GM18499 (cell line): Measurements from ENCODE around the gene ENPP1.

Experiments
- ATAC-seq: cut with Tn5 transposase; IDR thresholded peaks from one replicate; pipeline ENCODE4 v1.9.1; 2021; ENCODE audit warnings: moderate number of reproducible peaks; ENCODE audit not compliant: insufficient read depth, unreplicated experiment

ENPP1 gene

GRCh38 chr6:131782764-131783163 is 25.1 kb upstream of the ENPP1 start:
- no peak for ATAC-seq

GRCh38 chr6:131784561-131784960 is 23.3 kb upstream of the ENPP1 start:
- ATAC-seq: no peak

DNA sequence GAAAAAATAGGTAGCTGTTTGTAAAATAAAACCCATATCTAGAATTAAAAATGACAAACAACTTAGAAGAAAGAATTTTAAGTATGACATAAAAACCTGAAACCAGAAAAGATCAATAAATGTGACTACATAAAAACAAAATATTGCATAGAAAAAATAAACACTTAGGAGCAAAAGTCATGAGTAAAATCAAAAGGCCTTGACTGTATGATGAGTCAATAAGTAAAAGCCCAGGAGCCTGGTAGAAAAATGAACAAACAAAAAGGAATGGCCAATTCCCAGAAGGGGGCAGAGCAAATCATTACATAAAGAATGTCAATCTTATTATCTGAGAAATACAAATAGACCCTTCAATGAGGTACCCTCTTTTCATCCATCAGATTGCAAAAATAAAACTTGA is 20.7 kb upstream of the ENPP1 start:
- ATAC-seq: no peak

DNA sequence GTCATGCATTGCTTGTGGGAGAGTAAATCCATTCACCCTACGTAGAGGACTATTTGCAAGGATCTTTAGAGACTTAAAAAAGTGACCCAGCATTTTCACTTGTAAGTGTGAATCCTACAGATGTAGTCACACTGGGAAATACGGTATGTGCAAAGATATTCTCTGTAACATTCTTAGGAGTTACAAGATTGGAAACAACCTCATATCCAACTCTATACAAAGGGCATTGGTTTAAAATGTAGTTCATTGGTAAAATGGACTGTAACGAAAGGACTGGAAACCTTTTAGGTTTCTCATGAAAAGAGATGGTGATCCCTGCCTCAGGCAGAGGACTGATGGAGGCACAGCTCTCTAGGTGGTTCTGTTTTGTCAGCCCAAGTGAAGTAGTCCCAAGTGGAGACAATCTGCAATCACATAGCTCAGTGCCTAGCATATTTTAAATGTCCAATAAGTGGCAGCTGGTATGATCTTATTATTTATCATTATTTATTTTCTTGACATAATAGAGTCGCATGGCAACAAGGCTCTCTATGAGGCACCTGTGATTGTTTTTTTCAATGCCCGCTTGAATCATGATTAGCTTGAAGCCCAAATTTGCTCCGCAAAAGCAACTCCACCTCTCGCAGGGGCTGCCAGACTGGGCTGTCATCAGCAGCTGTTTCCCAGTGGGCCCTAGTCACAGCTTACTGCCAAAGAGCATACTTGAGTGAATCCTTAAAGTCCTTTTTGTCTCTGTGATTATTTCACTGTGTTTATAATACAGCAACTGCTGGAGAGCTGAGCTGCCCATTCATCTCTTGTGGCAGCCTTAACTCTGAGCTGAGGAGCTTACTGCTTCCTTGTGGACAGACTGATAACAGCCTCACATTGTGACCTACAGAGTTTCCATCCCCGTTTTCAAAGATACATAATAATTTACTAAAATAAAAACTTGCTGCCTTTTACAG is 19.8 kb upstream of the ENPP1 start:
- no peak for ATAC-seq

DNA sequence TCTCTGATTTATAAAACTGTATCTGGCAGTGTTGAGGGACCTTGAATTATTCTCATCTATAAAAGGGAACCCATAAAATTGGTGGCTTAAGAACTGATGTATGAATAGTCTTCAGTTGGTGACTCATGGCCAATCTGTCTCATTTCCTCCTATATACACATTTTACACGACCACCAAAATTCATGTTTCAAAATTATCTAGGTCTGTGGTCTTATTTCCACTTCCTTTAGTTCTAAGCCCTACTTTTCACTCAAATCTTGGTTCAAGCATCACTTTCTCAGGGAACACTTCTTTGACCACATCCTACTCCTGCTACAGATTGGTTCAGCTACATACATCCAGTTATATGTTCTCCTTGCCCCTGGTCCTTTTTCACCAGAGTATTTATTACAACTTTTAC is 18.6 kb upstream of the ENPP1 start:
- ATAC-seq: no peak

GRCh38 chr6:131791476-131791875 is 16.3 kb upstream of the ENPP1 start:
- no peak for ATAC-seq

- no peak for ATAC-seq
These were observed 15.7 kb upstream of the ENPP1 start for GRCh38 chr6:131792091-131792496.

DNA sequence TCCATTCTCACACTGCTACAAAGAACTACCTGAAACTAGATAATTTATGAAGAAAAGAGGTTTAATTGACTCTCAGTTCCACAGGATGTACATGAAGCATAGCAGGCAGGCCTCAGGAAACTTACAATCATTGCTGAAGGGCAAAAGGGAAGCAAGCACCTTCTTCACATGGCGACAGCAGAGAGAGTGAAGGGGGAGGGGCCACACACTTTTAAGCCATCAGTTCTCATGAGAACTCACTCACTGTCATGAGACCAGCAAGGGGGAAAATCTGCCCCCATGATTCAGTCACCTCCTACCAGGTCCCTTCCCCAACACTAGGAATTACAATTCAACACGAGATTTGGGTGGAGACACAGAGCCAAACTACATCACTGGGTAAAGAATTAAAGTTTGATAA is 12.5 kb upstream of the ENPP1 start:
- no peak for ATAC-seq

DNA sequence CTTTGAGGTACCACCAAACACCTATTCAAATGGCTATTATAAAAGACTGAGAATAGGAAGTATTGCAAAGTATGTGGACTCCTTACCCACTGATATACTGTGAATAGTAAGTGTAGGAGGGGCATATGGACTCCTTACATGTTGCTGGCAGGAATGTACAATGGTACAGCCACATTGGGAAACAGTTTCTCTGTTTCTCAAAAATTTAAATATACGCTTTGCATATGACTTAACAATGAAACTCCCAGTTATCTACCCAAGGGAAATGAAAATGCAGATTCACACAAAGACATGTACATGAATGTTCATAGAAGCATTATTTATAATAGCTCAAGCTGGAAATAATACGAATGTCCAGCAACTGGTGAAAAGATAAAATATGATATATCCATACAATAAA is 5.5 kb upstream of the ENPP1 start:
- ATAC-seq: no peak

DNA sequence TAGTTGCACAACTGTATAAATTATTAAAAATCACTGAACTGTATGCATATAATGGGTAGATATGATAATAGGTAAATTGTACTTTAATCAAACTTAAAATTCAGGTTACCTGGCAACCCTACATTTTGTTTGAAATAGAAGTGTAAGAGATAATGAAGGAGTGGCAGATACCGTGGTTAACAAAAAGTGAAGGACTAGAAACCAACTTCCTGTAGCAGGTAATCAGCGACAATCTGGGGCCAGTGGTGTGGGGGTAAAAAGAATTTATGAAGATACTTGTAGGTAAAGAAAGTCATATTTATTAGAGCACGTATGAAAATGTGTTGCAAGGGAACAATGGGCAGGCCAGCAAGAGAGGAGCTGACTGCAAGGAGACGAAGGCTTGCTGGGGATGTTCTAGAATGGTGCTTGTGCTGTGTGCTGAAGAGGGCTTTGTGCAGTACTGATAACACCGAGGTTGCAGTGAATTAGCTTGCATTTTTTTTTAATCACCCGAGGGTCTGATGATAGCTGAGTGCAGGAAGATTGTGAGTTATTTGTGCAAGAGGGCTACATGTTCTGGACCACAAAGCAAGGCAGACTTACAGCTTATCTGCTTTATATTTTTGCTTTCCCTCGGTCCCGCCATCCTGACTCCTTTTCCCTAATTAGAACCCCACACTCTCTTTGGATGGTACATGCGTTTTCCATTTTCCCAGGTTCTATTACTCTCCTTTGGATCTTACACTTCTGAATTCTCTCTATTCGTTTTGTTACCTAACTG is 4.6 kb upstream of the ENPP1 start:
- no peak for ATAC-seq

- ATAC-seq: no peak
These were observed 3.7 kb upstream of the ENPP1 start for GRCh38 chr6:131804131-131804530.

GRCh38 chr6:131807321-131807643 is 538 bp upstream of the ENPP1 start:
- ATAC-seq: no peak

DNA sequence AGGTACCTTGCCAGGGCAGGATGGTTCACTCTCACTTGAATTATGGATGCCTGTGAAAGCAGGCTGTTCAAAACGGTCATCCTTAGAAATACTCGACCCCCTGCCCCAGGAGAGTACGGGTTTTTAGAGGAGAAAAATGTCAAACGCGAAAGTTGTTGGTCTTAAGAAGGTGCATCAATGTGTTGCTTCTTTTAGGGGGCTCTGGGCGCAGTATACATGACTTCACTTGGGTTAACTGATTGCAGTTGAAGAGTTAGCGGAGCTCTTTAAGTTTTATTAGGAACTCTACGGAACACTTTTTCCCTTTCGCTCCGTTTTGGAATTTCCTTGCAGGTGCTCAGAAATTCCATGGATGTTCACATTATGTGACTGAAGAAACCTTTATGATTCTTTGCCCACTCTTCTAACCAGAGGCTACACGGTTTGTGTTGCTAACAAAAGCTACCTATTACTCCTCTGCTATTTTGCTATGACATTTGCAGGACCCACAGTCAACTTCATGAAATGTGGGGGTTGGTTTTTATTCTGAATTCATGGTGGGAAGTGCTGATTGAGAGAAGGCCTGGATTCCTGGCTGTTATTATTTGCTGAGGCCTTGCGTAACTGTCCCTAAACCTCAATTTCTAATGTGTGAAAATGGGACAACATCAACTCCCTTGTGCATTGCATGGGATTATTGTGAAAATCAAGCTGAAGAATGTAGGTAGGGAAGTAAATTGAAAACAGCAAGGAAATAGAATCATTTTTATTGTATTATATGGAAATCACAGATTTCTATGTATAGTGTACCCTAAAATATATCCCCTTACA is 845 bp downstream of the ENPP1 start:
- no peak for ATAC-seq

- ATAC-seq: no peak
These were observed 3.7 kb downstream of the ENPP1 start for GRCh38 chr6:131811500-131811899.

- ATAC-seq: no peak
These were observed 6.2 kb downstream of the ENPP1 start for GRCh38 chr6:131813991-131814390.

DNA sequence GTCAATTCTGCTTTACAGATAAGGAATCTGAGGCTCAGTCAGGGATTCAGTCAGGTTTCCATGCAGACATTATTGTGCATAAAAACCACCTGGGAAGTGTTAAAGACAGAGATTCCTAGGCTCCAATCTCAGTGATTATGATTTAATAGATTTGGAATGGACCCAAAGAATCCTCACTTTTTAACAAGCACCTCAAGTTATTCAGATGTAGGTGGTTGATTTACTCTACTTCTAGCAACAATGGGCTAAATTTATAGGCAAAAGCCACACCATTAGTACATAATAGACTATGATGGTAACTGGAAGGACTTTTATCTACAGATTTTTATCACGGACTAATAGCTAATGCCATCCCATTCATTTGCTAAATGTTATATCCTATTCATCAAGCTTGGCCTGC is 9.0 kb downstream of the ENPP1 start:
- ATAC-seq: no peak

DNA sequence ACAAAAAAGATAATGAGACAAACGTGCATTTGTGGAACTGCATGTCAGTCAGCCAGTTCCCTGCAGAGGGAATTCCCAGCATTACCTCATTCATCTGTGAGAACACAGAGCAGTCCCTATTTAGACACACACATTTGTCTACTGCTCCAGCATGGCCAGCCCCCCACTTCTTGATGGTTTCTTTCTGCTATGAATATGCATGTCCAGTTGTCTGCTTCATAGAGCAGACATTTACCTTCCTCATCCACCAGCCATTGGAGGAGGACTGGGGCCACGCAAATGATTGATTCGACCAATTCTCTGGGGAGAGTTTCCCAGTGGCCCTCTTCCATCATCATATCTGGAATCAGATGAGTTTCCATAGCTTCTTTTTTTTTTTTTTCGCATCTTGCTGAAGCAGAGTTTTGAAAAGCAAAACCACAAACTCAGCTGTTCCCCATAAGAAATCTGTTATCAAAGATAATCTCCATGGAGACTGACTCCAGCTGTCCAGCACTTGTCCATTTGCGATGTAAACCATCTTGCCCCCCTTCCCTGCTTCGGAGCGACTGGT is 11.8 kb downstream of the ENPP1 start:
- no peak for ATAC-seq

DNA sequence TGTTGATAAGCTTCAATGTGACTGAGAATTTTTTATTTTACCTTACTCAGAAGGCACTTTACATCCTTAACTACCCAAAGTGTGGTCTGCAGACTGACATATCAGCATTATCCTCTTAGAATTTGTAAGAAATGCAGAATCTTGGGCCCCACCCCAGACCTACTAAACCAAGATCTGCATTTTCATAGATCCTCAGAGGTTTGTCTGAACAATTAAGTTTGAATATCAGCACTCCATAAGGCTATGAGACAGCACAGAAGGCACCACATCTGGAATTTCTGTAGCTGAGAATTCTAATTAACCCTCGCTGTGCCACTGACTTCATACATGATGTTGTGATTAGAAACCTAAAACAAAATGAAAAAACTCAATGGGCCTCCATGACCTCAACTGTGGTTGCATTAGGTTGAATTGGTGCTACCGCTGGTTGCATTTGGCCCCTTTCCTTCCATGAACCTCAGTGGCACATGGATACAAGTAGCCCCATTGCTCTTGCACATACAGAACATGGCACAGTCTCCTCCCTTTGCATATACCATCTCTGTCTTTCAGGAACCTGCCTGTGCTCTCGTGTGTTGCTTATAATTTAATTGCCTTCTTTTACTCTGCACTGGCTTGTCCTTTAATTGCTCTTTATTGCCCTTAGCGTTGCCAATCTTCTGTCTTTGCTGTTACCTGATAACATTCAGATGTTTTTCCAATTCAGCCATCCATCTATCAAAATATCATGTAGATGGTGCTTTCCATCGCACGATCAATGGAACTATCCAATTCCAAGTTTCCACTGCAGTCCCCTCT is 13.4 kb downstream of the ENPP1 start:
- ATAC-seq: no peak

DNA sequence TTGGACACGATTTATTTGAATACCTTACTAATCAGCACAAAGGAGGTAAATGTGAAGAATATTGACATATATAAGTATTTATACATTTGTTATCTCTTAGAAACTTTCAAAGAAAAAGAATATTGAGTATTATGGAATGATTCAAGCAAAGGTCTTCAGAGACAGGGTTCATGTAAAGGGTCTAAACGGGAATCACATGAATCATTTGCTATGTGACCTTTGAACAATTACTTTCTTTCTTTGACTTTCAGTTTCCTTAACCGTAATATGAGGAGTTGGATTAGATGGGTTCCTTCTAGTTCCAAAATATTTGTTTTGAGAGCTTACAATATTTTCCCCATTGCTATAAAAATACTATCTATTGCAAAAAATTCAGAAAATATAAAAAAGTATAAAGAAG is 14.3 kb downstream of the ENPP1 start:
- ATAC-seq: no peak
